ENCODE data around the gene TNNI3. TPM values are rescaled to one million over a fixed set of nuclear protein-coding genes. Genes with fewer than 3 reads are reported as not detected.
A peak's percentile ranks its signal among the peaks of the same experiment; 100 is the strongest.

Gene TNNI3
- total and polyA plus RNA-seq, 10 of the 15 experiments (the other 5 are each of a cell fraction or from before 2014, with no cell fraction given): not detected

DNA sequence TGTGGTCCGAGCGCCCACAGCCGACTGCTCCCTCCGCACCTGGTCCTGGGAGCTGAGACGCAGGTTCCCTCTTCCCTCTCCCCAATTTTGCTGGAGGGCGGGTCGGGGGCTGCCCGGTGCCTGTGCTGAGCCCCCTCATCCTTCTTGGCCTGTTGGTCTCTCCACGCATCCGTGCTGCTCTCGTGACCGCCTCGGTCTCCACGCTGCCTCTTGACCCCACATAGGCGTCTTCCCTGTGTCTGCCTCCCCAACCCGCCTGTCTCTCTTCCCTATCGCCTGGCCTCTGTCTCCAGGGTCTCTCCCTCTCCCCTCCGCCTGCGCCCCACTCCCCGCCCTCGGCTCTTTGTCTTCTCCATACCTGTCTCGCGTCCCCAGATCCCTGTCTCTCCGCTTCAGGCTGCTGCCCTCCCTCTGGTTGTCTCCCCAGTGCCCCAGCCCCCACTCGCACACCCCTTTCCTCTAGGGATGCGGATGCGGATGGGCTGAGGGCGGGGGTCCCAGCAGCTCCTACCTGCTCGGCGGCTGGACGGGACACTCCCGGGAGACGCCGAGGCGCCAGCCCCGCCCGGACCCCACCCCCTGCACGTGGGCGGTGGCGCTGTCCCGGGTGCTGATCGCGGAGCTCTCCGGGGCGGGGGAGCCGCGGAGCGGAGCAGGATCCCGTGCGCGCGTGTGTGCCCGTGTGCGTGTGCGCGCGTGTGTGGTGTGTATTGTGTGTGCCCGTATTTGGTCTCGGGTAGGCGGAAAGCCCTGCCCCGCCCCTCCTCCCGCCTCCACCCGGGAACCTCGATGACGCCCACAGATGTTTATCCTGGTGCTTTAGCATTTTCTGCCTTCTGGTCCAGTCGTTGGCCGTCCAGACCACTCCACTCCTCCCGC lies 22.3 kb upstream of the TNNI3 start, which contains the start of gene SYT5 (continued):
- TF ChIP-seq NBN (IDR thresholded peaks at IDR 0.05) (no peak), MXI1 (IDR thresholded peaks at IDR 0.05; ENCODE audit: low read depth, low read length) (peak; percentile 64; the same call in 1 of the 2 replicates), SPI1 (IDR thresholded peaks at IDR 0.05; ENCODE audit: borderline replicate concordance, insufficient read depth, low read depth, low read length) (no peak), HCFC1 (IDR thresholded peaks at IDR 0.05; ENCODE audit: low read length) (no peak), SIN3A (IDR thresholded peaks at IDR 0.05; ENCODE audit: low read depth, low read length) (peak; percentile 45; the same call in 1 of the 2 replicates), FOXK2 (IDR thresholded peaks at IDR 0.05) (no peak), BHLHE40 (IDR thresholded peaks at IDR 0.05; ENCODE audit: borderline replicate concordance in 1 of 2, low read depth in 2 of 2, low read length in 1 of 2) (peak; percentile 82 to 90; a peak in 3 of 4 replicates), SRF (IDR thresholded peaks at IDR 0.05; ENCODE audit: low read depth in 2 of 2, low read length in 2 of 2) (no peak), IKZF2 (IDR thresholded peaks at IDR 0.05) (no peak), NFXL1 (IDR thresholded peaks at IDR 0.05; ENCODE audit: borderline replicate concordance) (no peak), YBX1 (IDR thresholded peaks at IDR 0.05) (no peak), ZNF274 (IDR thresholded peaks at IDR 0.05; ENCODE audit: insufficient read depth, insufficient read length) (no peak), ZNF217 (IDR thresholded peaks at IDR 0.05) (no peak), NR2F1 (conservative IDR thresholded peaks at IDR 0.05) (no peak), EED (IDR thresholded peaks at IDR 0.05; ENCODE audit: low read depth) (no peak), SMC3 (IDR thresholded peaks at IDR 0.05; ENCODE audit: borderline replicate concordance, low read length) (no peak), YY1 (IDR thresholded peaks at IDR 0.05; ENCODE audit: low read depth, low read length) (0 out of 2 replicates have a peak, but pooled peaks have one; percentile 15), ESRRA (IDR thresholded peaks at IDR 0.05; ENCODE audit: low read length) (no peak), RBBP5 (conservative IDR thresholded peaks at IDR 0.05) (no peak), SMARCA5 (IDR thresholded peaks at IDR 0.05) (0 out of 2 replicates have a peak, but pooled peaks have one; percentile 56)
- TF ChIP-seq, protein P1, sequence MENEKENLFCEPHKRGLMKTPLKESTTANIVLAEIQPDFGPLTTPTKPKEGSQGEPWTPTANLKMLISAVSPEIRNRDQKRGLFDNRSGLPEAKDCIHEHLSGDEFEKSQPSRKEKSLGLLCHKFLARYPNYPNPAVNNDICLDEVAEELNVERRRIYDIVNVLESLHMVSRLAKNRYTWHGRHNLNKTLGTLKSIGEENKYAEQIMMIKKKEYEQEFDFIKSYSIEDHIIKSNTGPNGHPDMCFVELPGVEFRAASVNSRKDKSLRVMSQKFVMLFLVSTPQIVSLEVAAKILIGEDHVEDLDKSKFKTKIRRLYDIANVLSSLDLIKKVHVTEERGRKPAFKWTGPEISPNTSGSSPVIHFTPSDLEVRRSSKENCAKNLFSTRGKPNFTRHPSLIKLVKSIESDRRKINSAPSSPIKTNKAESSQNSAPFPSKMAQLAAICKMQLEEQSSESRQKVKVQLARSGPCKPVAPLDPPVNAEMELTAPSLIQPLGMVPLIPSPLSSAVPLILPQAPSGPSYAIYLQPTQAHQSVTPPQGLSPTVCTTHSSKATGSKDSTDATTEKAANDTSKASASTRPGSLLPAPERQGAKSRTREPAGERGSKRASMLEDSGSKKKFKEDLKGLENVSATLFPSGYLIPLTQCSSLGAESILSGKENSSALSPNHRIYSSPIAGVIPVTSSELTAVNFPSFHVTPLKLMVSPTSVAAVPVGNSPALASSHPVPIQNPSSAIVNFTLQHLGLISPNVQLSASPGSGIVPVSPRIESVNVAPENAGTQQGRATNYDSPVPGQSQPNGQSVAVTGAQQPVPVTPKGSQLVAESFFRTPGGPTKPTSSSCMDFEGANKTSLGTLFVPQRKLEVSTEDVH (IDR thresholded peaks at IDR 0.05; ENCODE audit: low read depth, partially characterized antibody): no peak
- TF ChIP-seq, protein P2, sequence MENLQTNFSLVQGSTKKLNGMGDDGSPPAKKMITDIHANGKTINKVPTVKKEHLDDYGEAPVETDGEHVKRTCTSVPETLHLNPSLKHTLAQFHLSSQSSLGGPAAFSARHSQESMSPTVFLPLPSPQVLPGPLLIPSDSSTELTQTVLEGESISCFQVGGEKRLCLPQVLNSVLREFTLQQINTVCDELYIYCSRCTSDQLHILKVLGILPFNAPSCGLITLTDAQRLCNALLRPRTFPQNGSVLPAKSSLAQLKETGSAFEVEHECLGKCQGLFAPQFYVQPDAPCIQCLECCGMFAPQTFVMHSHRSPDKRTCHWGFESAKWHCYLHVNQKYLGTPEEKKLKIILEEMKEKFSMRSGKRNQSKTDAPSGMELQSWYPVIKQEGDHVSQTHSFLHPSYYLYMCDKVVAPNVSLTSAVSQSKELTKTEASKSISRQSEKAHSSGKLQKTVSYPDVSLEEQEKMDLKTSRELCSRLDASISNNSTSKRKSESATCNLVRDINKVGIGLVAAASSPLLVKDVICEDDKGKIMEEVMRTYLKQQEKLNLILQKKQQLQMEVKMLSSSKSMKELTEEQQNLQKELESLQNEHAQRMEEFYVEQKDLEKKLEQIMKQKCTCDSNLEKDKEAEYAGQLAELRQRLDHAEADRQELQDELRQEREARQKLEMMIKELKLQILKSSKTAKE (IDR thresholded peaks at IDR 0.05; ENCODE audit: low read depth, poor library complexity, severe bottlenecking): no peak
- TF ChIP-seq, protein P3, sequence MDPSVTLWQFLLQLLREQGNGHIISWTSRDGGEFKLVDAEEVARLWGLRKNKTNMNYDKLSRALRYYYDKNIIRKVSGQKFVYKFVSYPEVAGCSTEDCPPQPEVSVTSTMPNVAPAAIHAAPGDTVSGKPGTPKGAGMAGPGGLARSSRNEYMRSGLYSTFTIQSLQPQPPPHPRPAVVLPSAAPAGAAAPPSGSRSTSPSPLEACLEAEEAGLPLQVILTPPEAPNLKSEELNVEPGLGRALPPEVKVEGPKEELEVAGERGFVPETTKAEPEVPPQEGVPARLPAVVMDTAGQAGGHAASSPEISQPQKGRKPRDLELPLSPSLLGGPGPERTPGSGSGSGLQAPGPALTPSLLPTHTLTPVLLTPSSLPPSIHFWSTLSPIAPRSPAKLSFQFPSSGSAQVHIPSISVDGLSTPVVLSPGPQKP (IDR thresholded peaks at IDR 0.05; ENCODE audit: low read depth, low read length): no peak
- TF ChIP-seq, protein P4, sequence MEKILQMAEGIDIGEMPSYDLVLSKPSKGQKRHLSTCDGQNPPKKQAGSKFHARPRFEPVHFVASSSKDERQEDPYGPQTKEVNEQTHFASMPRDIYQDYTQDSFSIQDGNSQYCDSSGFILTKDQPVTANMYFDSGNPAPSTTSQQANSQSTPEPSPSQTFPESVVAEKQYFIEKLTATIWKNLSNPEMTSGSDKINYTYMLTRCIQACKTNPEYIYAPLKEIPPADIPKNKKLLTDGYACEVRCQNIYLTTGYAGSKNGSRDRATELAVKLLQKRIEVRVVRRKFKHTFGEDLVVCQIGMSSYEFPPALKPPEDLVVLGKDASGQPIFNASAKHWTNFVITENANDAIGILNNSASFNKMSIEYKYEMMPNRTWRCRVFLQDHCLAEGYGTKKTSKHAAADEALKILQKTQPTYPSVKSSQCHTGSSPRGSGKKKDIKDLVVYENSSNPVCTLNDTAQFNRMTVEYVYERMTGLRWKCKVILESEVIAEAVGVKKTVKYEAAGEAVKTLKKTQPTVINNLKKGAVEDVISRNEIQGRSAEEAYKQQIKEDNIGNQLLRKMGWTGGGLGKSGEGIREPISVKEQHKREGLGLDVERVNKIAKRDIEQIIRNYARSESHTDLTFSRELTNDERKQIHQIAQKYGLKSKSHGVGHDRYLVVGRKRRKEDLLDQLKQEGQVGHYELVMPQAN (conservative IDR thresholded peaks at IDR 0.05): no peak

Data from GM12878 (cell line).